ENCODE results near the gene CHRNA3.

CHRNA3 gene

GRCh38 chr15:78574944-78575343 is 45.9 kb downstream of the CHRNA3 start:
- Histone ChIP-seq H3K9me3 (ENCODE audit: insufficient read depth, low read length) (no peaks in the 10 kb centered on the region), H3K27me3 (ENCODE audit: low read depth, low read length) (no peaks in the 10 kb centered on the region), H3K27ac (ENCODE audit: low read length) (no peak overlapping the region), H4K20me1 (ENCODE audit: insufficient read depth, low read length) (peaks cover 13% of the 10 kb centered on the region; the same call in 1 of the 2 replicates), H3K4me1 (ENCODE audit: low read length) (peaks cover 16% of the 10 kb centered on the region), H3K4me2 (ENCODE audit: low read length) (peak overlapping the region; percentile 51), H3K79me2 (ENCODE audit: low read length) (peaks cover 17% of the 10 kb centered on the region), H3K9ac (ENCODE audit: low read length) (no peak overlapping the region), H2AFZ (ENCODE audit: low read depth, low read length) (no peak overlapping the region), H3K36me3 (replicated peaks; ENCODE audit: low read depth, low read length) (no peaks in the 10 kb centered on the region), H3K4me3 (ENCODE audit: low read length) (peak overlapping the region; percentile 16)
- no peak for TF ChIP-seq EZH2phosphoT487 (IDR thresholded peaks at IDR 0.05; ENCODE audit: low read depth)

- Histone ChIP-seq H3K4me2 (ENCODE audit: low read length) (no peak overlapping the region), H3K9ac (ENCODE audit: low read length) (no peak overlapping the region), H4K20me1 (ENCODE audit: insufficient read depth, low read length) (peaks cover 13% of the 10 kb centered on the region; the same call in 1 of the 2 replicates), H3K9me3 (ENCODE audit: insufficient read depth, low read length) (no peaks in the 10 kb centered on the region), H3K79me2 (ENCODE audit: low read length) (peaks cover 20% of the 10 kb centered on the region), H3K27me3 (ENCODE audit: low read depth, low read length) (no peaks in the 10 kb centered on the region), H3K27ac (ENCODE audit: low read length) (no peak overlapping the region), H3K4me1 (ENCODE audit: low read length) (peaks cover 20% of the 10 kb centered on the region), H3K4me3 (ENCODE audit: low read length) (no peak overlapping the region), H2AFZ (ENCODE audit: low read depth, low read length) (no peak overlapping the region), H3K36me3 (replicated peaks; ENCODE audit: low read depth, low read length) (no peaks in the 10 kb centered on the region)
- TF ChIP-seq CTCF (IDR thresholded peaks at IDR 0.05; ENCODE audit: low read depth, low read length) (no peak), EZH2phosphoT487 (IDR thresholded peaks at IDR 0.05; ENCODE audit: low read depth) (no peak)
Observed at GRCh38 chr15:78573416-78573815, 47.4 kb downstream of the CHRNA3 start.

- H3K27me3 ChIP-seq (ENCODE audit: low read depth, low read length), result no peaks in the 10 kb centered on the region
- peaks cover 32% of the 10 kb centered on the region for H3K4me1 ChIP-seq (ENCODE audit: low read length)
- no peaks in the 10 kb centered on the region for H3K36me3 ChIP-seq (replicated peaks; ENCODE audit: low read depth, low read length)
- no peak overlapping the region for H3K4me3 ChIP-seq (ENCODE audit: low read length)
- peaks cover 28% of the 10 kb centered on the region for H3K79me2 ChIP-seq (ENCODE audit: low read length)
- no peak overlapping the region for H3K27ac ChIP-seq (ENCODE audit: low read length)
- no peak overlapping the region for H3K9ac ChIP-seq (ENCODE audit: low read length)
- H4K20me1 ChIP-seq (ENCODE audit: insufficient read depth, low read length), result peaks cover 13% of the 10 kb centered on the region; the same call in 1 of the 2 replicates
- TF ChIP-seq EZH2phosphoT487 (IDR thresholded peaks at IDR 0.05; ENCODE audit: low read depth) (no peak), CTCF (IDR thresholded peaks at IDR 0.05; ENCODE audit: low read depth, low read length) (no peak)
- no peak overlapping the region for H3K4me2 ChIP-seq (ENCODE audit: low read length)
- H3K9me3 ChIP-seq (ENCODE audit: insufficient read depth, low read length), result no peaks in the 10 kb centered on the region
- H2AFZ ChIP-seq (ENCODE audit: low read depth, low read length), result no peak overlapping the region
Observed at GRCh38 chr15:78571382-78571781, 49.4 kb downstream of the CHRNA3 start.

- Histone ChIP-seq H3K4me3 (ENCODE audit: low read length) (no peak overlapping the region), H3K79me2 (ENCODE audit: low read length) (peaks cover 29% of the 10 kb centered on the region), H3K9ac (ENCODE audit: low read length) (no peak overlapping the region), H3K9me3 (ENCODE audit: insufficient read depth, low read length) (no peaks in the 10 kb centered on the region), H4K20me1 (ENCODE audit: insufficient read depth, low read length) (peaks cover 13% of the 10 kb centered on the region; the same call in 1 of the 2 replicates), H3K4me1 (ENCODE audit: low read length) (peaks cover 34% of the 10 kb centered on the region), H2AFZ (ENCODE audit: low read depth, low read length) (no peak overlapping the region), H3K36me3 (replicated peaks; ENCODE audit: low read depth, low read length) (no peaks in the 10 kb centered on the region), H3K4me2 (ENCODE audit: low read length) (no peak overlapping the region), H3K27ac (ENCODE audit: low read length) (no peak overlapping the region), H3K27me3 (ENCODE audit: low read depth, low read length) (no peaks in the 10 kb centered on the region)
- TF ChIP-seq CTCF (IDR thresholded peaks at IDR 0.05; ENCODE audit: low read depth, low read length), result peak; percentile 31
- TF ChIP-seq EZH2phosphoT487 (IDR thresholded peaks at IDR 0.05; ENCODE audit: low read depth), result no peak
Observed at GRCh38 chr15:78570710-78571109, 50.1 kb downstream of the CHRNA3 start.

Data from OCI-LY3 (cell line).